GM06990 (cell line): ENCODE data around the gene CALHM6.

Source experiments
- DNase-seq: peaks from one replicate; pipeline ENCODE4 v3.0.0-alpha.2; 2011; ENCODE audit not compliant: insufficient read length; ENCODE audit errors: extremely low read depth
- H3K27me3 ChIP-seq: replicated peaks from 2 replicates; pipeline ENCODE4 v1.6.0; 2011; ENCODE audit warnings: low read length; ENCODE audit not compliant: control insufficient read depth, insufficient read depth
- H3K36me3 ChIP-seq: 2 replicates; pipeline ENCODE4 v1.5.1; 2011; ENCODE audit warnings: low read length; ENCODE audit not compliant: control insufficient read depth, insufficient read depth
- H3K4me3 ChIP-seq: replicated peaks from 2 replicates; pipeline ENCODE4 v1.5.1; 2011; ENCODE audit warnings: low read depth, mild to moderate bottlenecking, control low read depth, low read length
- CTCF ChIP-seq: IDR thresholded peaks from 2 replicates; pipeline ENCODE4 v1.5.1; 2011; ENCODE audit warnings: low read length, control low read depth, mild to moderate bottlenecking, inconsistent platforms; ENCODE audit not compliant: insufficient read depth, poor library complexity, severe bottlenecking

The CALHM6 gene

DNA sequence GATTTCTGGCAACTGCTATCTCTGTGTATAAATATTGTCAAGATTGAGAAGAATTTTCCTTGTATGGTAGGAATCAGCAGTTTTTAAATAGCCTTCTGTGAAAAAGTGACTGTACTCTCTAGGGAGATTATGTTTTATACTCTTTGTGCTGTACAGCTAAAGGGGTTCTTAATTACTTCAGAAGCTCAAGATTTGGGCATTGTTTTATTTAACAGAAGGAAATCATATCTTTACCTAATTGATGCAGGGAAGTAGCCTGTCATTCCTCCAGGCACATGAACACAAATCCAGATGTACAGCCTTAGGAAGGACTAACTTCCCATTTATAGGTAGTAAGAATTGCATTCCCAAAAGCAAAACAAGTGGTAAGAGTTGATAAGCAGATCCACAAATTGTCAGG is 51.6 kb downstream of the CALHM6 start:
- Histone ChIP-seq H3K36me3 (no peaks in the 10 kb centered on the region), H3K4me3 (no peak overlapping the region), H3K27me3 (no peaks in the 10 kb centered on the region)
- DNase-seq, result no peak
- TF ChIP-seq CTCF, result no peak
